Testis (tissue), 3 donors: ENCODE results near the gene ERBB4. TPM values are rescaled to one million over a fixed set of nuclear protein-coding genes. Genes with fewer than 3 reads are reported as not detected.

ENCODE experiments used
- DNase-seq: peaks from one replicate; pipeline ENCODE4 v3.0.0-alpha.2; 2019
- H3K27ac ChIP-seq, 2 donors: fragments of 200-600 bp; sonication (generic); one replicate each; pipeline ENCODE4 v1.5.1; 2019
- H3K27me3 ChIP-seq: fragments of 200-600 bp; sonication (generic); one replicate; pipeline ENCODE4 v1.5.1; 2019
- H3K36me3 ChIP-seq: fragments of 200-600 bp; sonication (generic); one replicate; pipeline ENCODE4 v1.5.1; 2017; ENCODE audit warnings: low read depth; ENCODE audit errors: missing control alignments
- H3K4me1 ChIP-seq: fragments of 200-600 bp; sonication (generic); one replicate; pipeline ENCODE4 v1.5.1; 2019
- H3K4me3 ChIP-seq, 2 donors: fragments of 200-600 bp; sonication (generic); one replicate each; pipeline ENCODE4 v1.5.1; 2017 to 2019
- H3K9me3 ChIP-seq: fragments of 200-600 bp; sonication (generic); one replicate; pipeline ENCODE4 v1.5.1; 2017
- POLR2A ChIP-seq: fragments of 450-650 bp; IDR thresholded peaks from one replicate; pipeline ENCODE4 v1.6.1; 2017; ENCODE audit warnings: antibody characterized with exemption, mild to moderate bottlenecking, moderate library complexity
- WGBS, 2 donors: methylation state at CpG; one replicate each; pipeline ENCODE4 v1.1.5; 2018; 5-methylcytosine and 5-hydroxymethylcytosine counted together
- intact Hi-C: fragments of 100-400 bp; cut with DNase I; formaldehyde crosslinking; loops from one replicate; pipeline ENCODE4 v1.15.1; 2023; ENCODE audit warnings: low total_unique reads
- polyA plus RNA-seq: library from polyadenylated mRNA; stranded (reverse); fragments of 350-450 nt; fragmentation: Illumina TruSeq; extraction: RNeasy Lipid Tissue Mini Kit (QIAGEN cat#74804); gene quantifications from one replicate; pipeline ENCODE4 v1.2.3, GENCODE V29; 2014; ENCODE audit warnings: low read depth, low replicate concordance; ENCODE audit not compliant: insufficient read depth
- total RNA-seq, 2 donors: library from RNA; depleted of rRNA; stranded (reverse); fragments of >200 nt; gene quantifications; one replicate each; pipeline ENCODE4 v1.2.3, GENCODE V29; 2016
- TF ChIP-seq, protein P1 (sequence below), 3 experiments: fragments of 450-650 bp in 2 of 3; fragments of 200-600 bp in 1 of 3; sonication (generic) in 1 of 3; IDR thresholded peaks; one replicate each; pipeline ENCODE4 v1.5.1; 2016 to 2019; ENCODE audit warnings: antibody characterized with exemption in 3 of 3, mild to moderate bottlenecking in 2 of 3, moderate library complexity in 1 of 3

Gene ERBB4
- total and polyA plus RNA-seq, 3 donors from 2014 or later: 6.1 to 62.7 (median 47.7) TPM

DNA sequence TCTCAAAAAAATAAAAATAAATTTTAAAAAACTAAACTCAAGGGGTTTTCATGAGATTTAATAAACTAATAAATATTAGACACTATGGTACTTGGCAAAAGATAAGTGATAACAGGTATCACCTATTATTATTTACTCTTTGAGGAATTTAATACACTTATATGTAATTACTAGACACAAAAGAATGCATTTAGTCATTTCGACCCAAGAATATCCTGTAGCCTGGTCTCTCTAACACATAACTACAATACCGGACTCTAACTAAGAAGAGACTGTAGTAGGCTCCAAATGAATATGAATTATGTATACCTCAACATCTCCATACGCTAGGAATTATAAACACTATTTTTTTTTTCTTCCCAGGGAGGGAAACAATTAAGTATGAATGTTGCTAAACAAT, 1131.5 kb downstream of the ERBB4 start:
- no peaks in the 10 kb centered on the region for H3K4me1 ChIP-seq
- DNase-seq: no peak
- 92 to 95% methylated on average over 3 of the region's 3 CpGs for WGBS, 2 donors
- H3K27ac ChIP-seq: no peak overlapping the region
- intact Hi-C loops: no loop called here
- no peaks in the 10 kb centered on the region for H3K9me3 ChIP-seq
- no peaks in the 10 kb centered on the region for H3K36me3 ChIP-seq
- H3K4me3 ChIP-seq: no peak overlapping the region
- no peak for TF ChIP-seq POLR2A
- TF ChIP-seq, protein P1, sequence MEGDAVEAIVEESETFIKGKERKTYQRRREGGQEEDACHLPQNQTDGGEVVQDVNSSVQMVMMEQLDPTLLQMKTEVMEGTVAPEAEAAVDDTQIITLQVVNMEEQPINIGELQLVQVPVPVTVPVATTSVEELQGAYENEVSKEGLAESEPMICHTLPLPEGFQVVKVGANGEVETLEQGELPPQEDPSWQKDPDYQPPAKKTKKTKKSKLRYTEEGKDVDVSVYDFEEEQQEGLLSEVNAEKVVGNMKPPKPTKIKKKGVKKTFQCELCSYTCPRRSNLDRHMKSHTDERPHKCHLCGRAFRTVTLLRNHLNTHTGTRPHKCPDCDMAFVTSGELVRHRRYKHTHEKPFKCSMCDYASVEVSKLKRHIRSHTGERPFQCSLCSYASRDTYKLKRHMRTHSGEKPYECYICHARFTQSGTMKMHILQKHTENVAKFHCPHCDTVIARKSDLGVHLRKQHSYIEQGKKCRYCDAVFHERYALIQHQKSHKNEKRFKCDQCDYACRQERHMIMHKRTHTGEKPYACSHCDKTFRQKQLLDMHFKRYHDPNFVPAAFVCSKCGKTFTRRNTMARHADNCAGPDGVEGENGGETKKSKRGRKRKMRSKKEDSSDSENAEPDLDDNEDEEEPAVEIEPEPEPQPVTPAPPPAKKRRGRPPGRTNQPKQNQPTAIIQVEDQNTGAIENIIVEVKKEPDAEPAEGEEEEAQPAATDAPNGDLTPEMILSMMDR (IDR thresholded peaks at IDR 0.05): no peak
- H3K27me3 ChIP-seq: no peaks in the 10 kb centered on the region

GRCh38 chr2:211405036-211405435, 1133.6 kb downstream of the ERBB4 start:
- H3K36me3 ChIP-seq: no peaks in the 10 kb centered on the region
- DNase-seq: no peak
- 89 to 95% methylated on average over 4 of the region's 4 CpGs for WGBS, 2 donors
- no peaks in the 10 kb centered on the region for H3K9me3 ChIP-seq
- TF ChIP-seq, protein P1 (IDR thresholded peaks at IDR 0.05): no peak
- no peak for TF ChIP-seq POLR2A
- no peaks in the 10 kb centered on the region for H3K4me1 ChIP-seq
- no peak overlapping the region for H3K27ac ChIP-seq
- no peaks in the 10 kb centered on the region for H3K27me3 ChIP-seq
- intact Hi-C loops: no loop called here
- no peak overlapping the region for H3K4me3 ChIP-seq

DNA sequence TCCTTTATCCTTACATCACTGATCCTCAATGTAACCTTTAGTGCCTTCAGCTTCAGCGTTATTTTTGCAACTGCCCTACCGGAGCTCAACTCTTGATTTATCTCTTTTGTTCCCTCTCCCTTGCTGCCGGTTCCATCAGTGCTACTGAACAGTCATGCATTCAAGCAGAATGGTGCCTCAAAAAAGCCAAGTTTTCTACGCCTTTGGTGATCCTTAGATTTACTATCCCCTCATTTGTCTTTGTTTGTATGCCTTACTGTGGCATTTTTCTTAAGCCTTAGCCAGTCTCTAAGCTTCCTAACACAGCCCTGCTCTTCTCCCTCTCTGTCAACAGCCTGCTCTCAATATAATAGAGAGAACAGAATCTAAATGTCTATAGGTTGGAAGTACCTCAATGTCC, 1134.5 kb downstream of the ERBB4 start:
- TF ChIP-seq, protein P1 (IDR thresholded peaks at IDR 0.05): no peak
- no peak for TF ChIP-seq POLR2A
- H3K9me3 ChIP-seq: no peaks in the 10 kb centered on the region
- DNase-seq: no peak
- no peak overlapping the region for H3K4me3 ChIP-seq
- H3K4me1 ChIP-seq: no peaks in the 10 kb centered on the region
- intact Hi-C loops: no loop called here
- H3K36me3 ChIP-seq: no peaks in the 10 kb centered on the region
- WGBS, 2 donors: 60 to 77% methylated on average over 4 of the region's 4 CpGs
- H3K27ac ChIP-seq: no peak overlapping the region
- H3K27me3 ChIP-seq: no peaks in the 10 kb centered on the region

GRCh38 chr2:211401328-211401727, 1137.3 kb downstream of the ERBB4 start:
- intact Hi-C loops: no loop called here
- Histone ChIP-seq H3K27ac (no peak overlapping the region), H3K4me1 (no peaks in the 10 kb centered on the region), H3K9me3 (no peaks in the 10 kb centered on the region), H3K27me3 (no peaks in the 10 kb centered on the region), H3K36me3 (no peaks in the 10 kb centered on the region), H3K4me3 (no peak overlapping the region)
- no peak for DNase-seq
- WGBS, 2 donors: 90 to 91% methylated on average over 2 of the region's 2 CpGs
- TF ChIP-seq, protein P1 (IDR thresholded peaks at IDR 0.05): no peak
- no peak for TF ChIP-seq POLR2A

DNA sequence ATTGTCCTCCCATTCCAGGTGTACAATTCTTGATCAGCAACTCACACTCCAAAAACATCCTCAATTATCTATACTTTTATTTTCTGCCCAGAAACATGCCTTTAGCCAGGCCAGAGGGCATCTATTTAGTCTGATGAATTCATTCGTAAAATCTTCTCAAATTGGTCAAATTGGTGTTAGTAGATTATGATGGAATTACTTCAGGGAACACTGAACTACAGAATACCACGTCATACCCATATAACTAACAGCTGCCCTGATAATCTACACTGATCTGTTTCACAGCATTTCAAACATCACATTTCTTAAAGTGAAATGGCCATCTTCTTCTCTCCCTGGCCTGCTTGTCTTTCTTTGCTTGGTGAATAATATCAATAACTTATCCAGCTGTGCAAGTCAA, 1140.8 kb downstream of the ERBB4 start:
- Histone ChIP-seq H3K27me3 (no peaks in the 10 kb centered on the region), H3K4me1 (no peaks in the 10 kb centered on the region), H3K9me3 (no peaks in the 10 kb centered on the region), H3K36me3 (no peaks in the 10 kb centered on the region), H3K4me3 (no peak overlapping the region), H3K27ac (no peak overlapping the region)
- intact Hi-C loops: no loop called here
- no peak for DNase-seq
- TF ChIP-seq, protein P1 (IDR thresholded peaks at IDR 0.05): no peak
- no peak for TF ChIP-seq POLR2A
- 77 to 81% methylated on average over 2 of the region's 2 CpGs for WGBS, 2 donors
